Panc1 (cell line): ENCODE data around the gene VEZF1.

Experiments
- CTCF ChIP-seq: fragments of 450-650 bp; IDR thresholded peaks from 2 replicates; pipeline ENCODE4 v1.5.1; 2017; ENCODE audit warnings: mild to moderate bottlenecking
- TF ChIP-seq, protein P1 (sequence below), 2 experiments: IDR thresholded peaks; 2 replicates each; pipeline ENCODE4 v1.6.1; 2011 to 2012; ENCODE audit warnings: low read depth in 2 of 2, control low read depth in 1 of 2, low read length in 1 of 2, mild to moderate bottlenecking in 1 of 2, moderate library complexity in 1 of 2; ENCODE audit not compliant: insufficient read depth in 1 of 2

DNA sequence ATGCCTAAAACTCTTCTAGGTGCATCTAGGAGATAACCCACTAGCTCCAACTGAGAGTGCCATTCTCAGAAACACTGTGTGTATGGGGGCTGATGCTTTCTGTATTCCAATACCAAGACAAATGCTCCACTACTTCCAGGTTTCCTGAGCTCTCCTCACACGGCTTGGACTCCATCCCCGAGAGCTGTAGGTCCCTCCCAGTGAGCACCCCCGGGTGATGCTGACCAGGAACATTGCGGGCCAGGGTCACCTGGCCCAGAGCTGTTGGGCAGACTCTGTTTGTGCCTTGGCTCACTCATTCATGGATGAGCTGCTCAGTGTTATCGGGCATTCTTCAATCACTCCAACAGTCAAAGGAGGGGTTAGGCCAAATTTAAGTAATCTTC is 39.9 kb downstream of the VEZF1 start:
- no peak for TF ChIP-seq CTCF
- TF ChIP-seq, protein P1, sequence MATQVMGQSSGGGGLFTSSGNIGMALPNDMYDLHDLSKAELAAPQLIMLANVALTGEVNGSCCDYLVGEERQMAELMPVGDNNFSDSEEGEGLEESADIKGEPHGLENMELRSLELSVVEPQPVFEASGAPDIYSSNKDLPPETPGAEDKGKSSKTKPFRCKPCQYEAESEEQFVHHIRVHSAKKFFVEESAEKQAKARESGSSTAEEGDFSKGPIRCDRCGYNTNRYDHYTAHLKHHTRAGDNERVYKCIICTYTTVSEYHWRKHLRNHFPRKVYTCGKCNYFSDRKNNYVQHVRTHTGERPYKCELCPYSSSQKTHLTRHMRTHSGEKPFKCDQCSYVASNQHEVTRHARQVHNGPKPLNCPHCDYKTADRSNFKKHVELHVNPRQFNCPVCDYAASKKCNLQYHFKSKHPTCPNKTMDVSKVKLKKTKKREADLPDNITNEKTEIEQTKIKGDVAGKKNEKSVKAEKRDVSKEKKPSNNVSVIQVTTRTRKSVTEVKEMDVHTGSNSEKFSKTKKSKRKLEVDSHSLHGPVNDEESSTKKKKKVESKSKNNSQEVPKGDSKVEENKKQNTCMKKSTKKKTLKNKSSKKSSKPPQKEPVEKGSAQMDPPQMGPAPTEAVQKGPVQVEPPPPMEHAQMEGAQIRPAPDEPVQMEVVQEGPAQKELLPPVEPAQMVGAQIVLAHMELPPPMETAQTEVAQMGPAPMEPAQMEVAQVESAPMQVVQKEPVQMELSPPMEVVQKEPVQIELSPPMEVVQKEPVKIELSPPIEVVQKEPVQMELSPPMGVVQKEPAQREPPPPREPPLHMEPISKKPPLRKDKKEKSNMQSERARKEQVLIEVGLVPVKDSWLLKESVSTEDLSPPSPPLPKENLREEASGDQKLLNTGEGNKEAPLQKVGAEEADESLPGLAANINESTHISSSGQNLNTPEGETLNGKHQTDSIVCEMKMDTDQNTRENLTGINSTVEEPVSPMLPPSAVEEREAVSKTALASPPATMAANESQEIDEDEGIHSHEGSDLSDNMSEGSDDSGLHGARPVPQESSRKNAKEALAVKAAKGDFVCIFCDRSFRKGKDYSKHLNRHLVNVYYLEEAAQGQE (IDR thresholded peaks at IDR 0.05; ENCODE audit: insufficient read depth in 1 of 2, low read depth in 2 of 2, low read length in 1 of 2), result no peak
